Measurements from ENCODE around the gene ZNF761.
"Not testable (repeated sequence)": the region's sequence is repeated elsewhere in the genome, so short reads cannot be mapped to it uniquely, and the experiment has no call there.

Gene ZNF761

GRCh38 chr19:53460131-53460721, 28.4 kb downstream of the ZNF761 start:
- DNase-seq (ENCODE audit: low spot score), result not testable (repeated sequence)

- no peak for DNase-seq (ENCODE audit: low spot score)
Measured at GRCh38 chr19:53461866-53462265, 30.1 kb downstream of the ZNF761 start.

GRCh38 chr19:53462861-53463260, 31.1 kb downstream of the ZNF761 start:
- no peak for DNase-seq (ENCODE audit: low spot score)

- peak; percentile 88 for DNase-seq (ENCODE audit: low spot score)
Measured at GRCh38 chr19:53463263-53463662, 31.5 kb downstream of the ZNF761 start.

GRCh38 chr19:53466726-53467484, 35.1 kb downstream of the ZNF761 start:
- DNase-seq (ENCODE audit: low spot score), result peak; percentile 4

- DNase-seq (ENCODE audit: low spot score), result peak; percentile 96
Measured at GRCh38 chr19:53467485-53468262, 35.9 kb downstream of the ZNF761 start, which contains the start of gene ZNF813. ZNF813 (plus strand) TSS chr19:53467733; CDS start chr19:53483823, 16,090 bp downstream.

GRCh38 chr19:53468628-53469027, 36.8 kb downstream of the ZNF761 start:
- DNase-seq (ENCODE audit: low spot score), result not testable (repeated sequence)

GRCh38 chr19:53471916-53472315, 40.1 kb downstream of the ZNF761 start:
- DNase-seq (ENCODE audit: low spot score), result no peak

GRCh38 chr19:53474832-53475231, 43.0 kb downstream of the ZNF761 start:
- DNase-seq (ENCODE audit: low spot score), result not testable (repeated sequence)

GRCh38 chr19:53475470-53475869, 43.7 kb downstream of the ZNF761 start:
- not testable (repeated sequence) for DNase-seq (ENCODE audit: low spot score)

- DNase-seq (ENCODE audit: low spot score), result not testable (repeated sequence)
Measured at GRCh38 chr19:53483751-53484150, 52.0 kb downstream of the ZNF761 start.

- DNase-seq (ENCODE audit: low spot score), result no peak
Measured at GRCh38 chr19:53485046-53486004, 53.5 kb downstream of the ZNF761 start.

GRCh38 chr19:53492153-53492552, 60.4 kb downstream of the ZNF761 start:
- no peak for DNase-seq (ENCODE audit: low spot score)

- DNase-seq (ENCODE audit: low spot score), result not testable (repeated sequence)
Measured at GRCh38 chr19:53497311-53498023, 65.7 kb downstream of the ZNF761 start.

- not testable (repeated sequence) for DNase-seq (ENCODE audit: low spot score)
Measured at GRCh38 chr19:53498024-53498395, 66.2 kb downstream of the ZNF761 start.

- DNase-seq (ENCODE audit: low spot score), result not testable (repeated sequence)
Measured at GRCh38 chr19:53503151-53503550, 71.4 kb downstream of the ZNF761 start.

- peak; percentile 35 for DNase-seq (ENCODE audit: low spot score)
Measured at GRCh38 chr19:53503671-53504364, 72.0 kb downstream of the ZNF761 start.

- DNase-seq (ENCODE audit: low spot score), result peak; percentile 39
Measured at GRCh38 chr19:53504365-53504703, 72.5 kb downstream of the ZNF761 start.

GRCh38 chr19:53504885-53505284, 73.1 kb downstream of the ZNF761 start:
- no peak for DNase-seq (ENCODE audit: low spot score)

GRCh38 chr19:53506728-53507127, 74.9 kb downstream of the ZNF761 start:
- DNase-seq (ENCODE audit: low spot score), result no peak
